GM12873 (cell line): ENCODE measurements around the gene FXYD6.

Experiments
- CTCF ChIP-seq: IDR thresholded peaks from 2 replicates; pipeline ENCODE4 v1.5.1; 2012; ENCODE audit warnings: low read depth, mild to moderate bottlenecking, moderate library complexity, low read length, control low read depth; ENCODE audit not compliant: insufficient read depth; ENCODE audit errors: missing control alignments

FXYD6 gene

DNA sequence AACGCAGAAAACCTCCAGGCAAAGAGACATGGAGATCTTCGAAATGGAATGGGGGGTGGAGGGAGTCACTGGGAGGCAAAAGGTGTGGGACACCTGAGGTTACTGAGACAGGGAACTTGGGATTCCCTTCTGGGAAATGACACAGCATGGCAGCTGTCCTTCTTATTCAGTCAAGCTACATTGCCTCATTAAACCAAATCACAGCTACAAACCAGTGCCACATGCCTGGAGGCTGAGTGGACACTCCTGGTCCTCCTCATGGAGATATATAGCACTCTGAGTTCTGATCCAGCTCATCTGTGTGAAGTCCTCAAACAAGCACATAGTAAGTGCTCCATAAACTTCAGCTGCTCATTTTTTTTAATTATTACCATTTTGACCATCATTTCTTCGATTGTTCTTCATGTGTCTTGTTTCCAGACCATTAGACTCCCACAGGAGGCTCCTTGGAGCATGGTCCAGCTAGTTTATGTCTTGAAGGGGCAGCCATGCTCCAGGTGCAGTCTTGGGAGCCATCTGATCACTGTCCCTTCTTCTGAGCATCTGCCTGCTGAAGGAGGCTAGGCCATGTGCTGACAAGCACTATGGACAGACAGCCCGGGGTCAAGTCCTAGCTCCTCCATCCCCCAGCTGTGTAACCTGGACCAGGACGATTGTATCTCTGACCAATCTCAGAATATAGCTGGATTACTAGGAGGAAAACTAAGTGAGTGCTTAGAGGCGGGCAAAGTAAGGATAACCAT is 42.2 kb downstream of the FXYD6 start:
- TF ChIP-seq CTCF: no peak

- TF ChIP-seq CTCF: no peak
Observed at GRCh38 chr11:117833401-117833891, 43.0 kb downstream of the FXYD6 start.

GRCh38 chr11:117832511-117832910 is 43.9 kb downstream of the FXYD6 start:
- TF ChIP-seq CTCF: no peak

GRCh38 chr11:117831661-117832415 is 44.6 kb downstream of the FXYD6 start:
- no peak for TF ChIP-seq CTCF

DNA sequence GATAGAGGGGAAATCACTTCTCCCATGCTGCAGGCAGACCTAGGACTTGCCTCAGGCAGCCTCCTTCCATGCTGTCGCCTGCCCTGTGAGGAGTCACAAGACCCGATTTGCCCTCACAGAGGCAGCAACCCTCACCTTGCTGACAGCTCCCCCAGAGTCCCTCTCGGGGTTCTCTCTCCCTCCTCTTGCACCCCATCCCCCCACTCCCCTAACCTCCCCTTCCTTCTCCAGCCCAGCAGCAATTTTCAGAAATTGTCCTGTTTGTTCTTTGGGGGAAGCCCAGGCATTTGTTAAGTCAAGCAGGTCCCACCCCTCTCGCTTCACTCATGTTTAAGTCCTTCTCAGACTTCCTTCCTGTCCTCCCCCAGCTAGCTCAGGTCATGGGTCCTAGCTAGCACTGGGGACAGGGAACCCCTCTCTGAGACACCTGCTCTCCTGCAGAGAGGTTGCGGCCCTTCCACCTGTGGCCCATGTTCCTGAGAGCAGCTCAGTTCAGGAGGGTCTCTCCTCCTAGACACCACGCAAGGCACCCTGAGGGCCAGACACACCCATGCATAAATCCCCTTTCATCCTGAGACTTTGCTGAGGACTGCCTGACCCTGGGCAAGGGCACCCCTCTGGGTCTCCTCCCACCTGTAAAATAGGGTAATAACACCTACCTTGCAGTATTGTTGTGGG is 45.6 kb downstream of the FXYD6 start:
- no peak for TF ChIP-seq CTCF

DNA sequence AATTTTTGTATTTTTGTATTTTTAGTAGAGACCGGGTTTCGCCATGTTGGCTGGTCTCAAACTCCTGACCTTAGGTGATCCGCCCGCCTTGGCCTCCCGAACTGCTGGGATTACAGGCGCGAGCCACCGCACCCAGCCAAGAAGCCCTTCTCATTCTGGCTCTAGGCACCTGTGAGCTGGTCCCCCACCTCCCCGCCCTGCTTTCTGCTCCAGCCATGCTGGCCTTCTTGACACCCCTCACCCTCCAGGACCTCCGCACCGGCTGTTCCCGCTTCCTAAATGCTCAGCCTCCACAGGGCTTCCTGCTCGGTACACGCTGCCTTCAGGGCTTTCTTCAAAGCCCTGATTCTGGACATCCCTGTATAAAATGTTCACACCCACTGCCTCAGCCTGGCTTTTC is 46.4 kb downstream of the FXYD6 start:
- TF ChIP-seq CTCF: no peak

DNA sequence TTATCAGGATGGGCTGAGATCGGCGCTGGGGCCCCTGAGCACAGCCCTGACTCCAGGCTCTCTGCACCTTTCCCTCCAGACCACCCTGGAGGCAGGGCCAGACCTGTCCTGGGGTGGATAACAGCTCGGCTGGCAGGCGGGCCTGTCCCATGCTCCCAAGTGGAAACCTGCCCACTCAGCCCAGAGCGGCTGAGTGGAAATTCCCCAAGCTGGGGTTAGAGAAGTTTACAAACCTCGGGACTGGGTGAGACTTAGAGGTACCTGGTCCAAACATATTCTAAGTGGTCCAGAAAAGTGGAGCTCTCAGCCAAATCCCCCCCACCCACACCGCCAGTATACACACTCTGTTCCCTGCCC is 47.1 kb downstream of the FXYD6 start:
- TF ChIP-seq CTCF: no peak
